Type B pancreatic cell (in vitro differentiated cells): ENCODE measurements around the gene ZNF423. TPM values are rescaled to one million over a fixed set of nuclear protein-coding genes. Genes with fewer than 3 reads are reported as not detected.

Source experiments
- DNase-seq: peaks from one replicate; pipeline ENCODE4 v3.0.0; 2021; ENCODE audit warnings: mixed read lengths; ENCODE audit not compliant: unreplicated experiment; ENCODE audit errors: extremely low spot score
- H3K27ac Mint-ChIP-seq: 2 replicates; pipeline ENCODE4 v1.8.0; 2021; ENCODE audit warnings: mild to moderate bottlenecking, mixed read lengths
- H3K27me3 Mint-ChIP-seq: 2 replicates; pipeline ENCODE4 v1.8.0; 2021; ENCODE audit warnings: mixed read lengths
- H3K36me3 Mint-ChIP-seq: 2 replicates; pipeline ENCODE4 v1.8.0; 2021; ENCODE audit warnings: mixed read lengths
- H3K4me1 Mint-ChIP-seq: one replicate; pipeline ENCODE4 v1.8.0; 2021; ENCODE audit warnings: mixed read lengths; ENCODE audit not compliant: unreplicated experiment
- H3K4me3 Mint-ChIP-seq: 2 replicates; pipeline ENCODE4 v1.8.0; 2021; ENCODE audit warnings: mild to moderate bottlenecking, mixed read lengths
- H3K9me3 Mint-ChIP-seq: 2 replicates; pipeline ENCODE4 v1.8.0; 2021; ENCODE audit warnings: mixed read lengths
- CTCF ChIP-seq: fragments of 200-600 bp; sonication (generic); conservative IDR thresholded peaks from 2 replicates; pipeline ENCODE4 v1.5.0; 2021; ENCODE audit warnings: antibody characterized with exemption, mild to moderate bottlenecking
- total RNA-seq: library from RNA; stranded (reverse); gene quantifications from 2 replicates; pipeline ENCODE4 v1.2.1, GENCODE V29; 2021; ENCODE audit warnings: low replicate concordance

ZNF423 gene
- total RNA-seq, 1 donor from 2014 or later: 72.6 TPM

GRCh38 chr16:49850558-49851467 is 5.1 kb downstream of the ZNF423 start:
- H3K4me1 Mint-ChIP-seq: peaks cover 70% of the 10 kb centered on the region

DNA sequence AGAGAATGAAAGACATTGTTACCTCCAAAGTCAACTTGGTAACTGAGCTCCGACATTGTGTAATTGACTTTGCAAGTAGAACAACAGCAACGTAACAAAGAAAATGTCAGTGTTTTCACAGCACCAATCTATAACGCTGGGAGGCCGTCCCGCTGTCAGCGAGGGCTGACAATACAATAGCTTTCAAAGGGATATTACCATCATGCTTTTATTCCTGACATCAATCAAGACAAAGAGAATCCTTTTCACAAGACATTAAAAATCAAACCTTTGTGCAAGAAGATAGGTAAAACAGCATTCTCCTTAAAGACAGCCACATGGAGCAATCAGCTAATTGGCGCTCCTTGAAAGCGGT is 6.2 kb downstream of the ZNF423 start:
- DNase-seq: no peak
- Mint-ChIP-seq H3K4me3 (peak overlapping the region; percentile 42), H3K36me3 (peaks cover 9% of the 10 kb centered on the region), H3K27me3 (peaks cover 8% of the 10 kb centered on the region), H3K9me3 (no peaks in the 10 kb centered on the region), H3K27ac (peak overlapping the region; percentile 7), H3K4me1 (peaks cover 70% of the 10 kb centered on the region)
- no peak for TF ChIP-seq CTCF

More at GRCh38 chr16:49850558-49851467, 5.1 kb downstream of the ZNF423 start:
- H3K27ac Mint-ChIP-seq: no peak overlapping the region
- TF ChIP-seq CTCF: no peak
- DNase-seq: no peak
- peak overlapping the region; percentile 86 for H3K4me3 Mint-ChIP-seq
- peaks cover 9% of the 10 kb centered on the region for H3K36me3 Mint-ChIP-seq
- no peaks in the 10 kb centered on the region for H3K9me3 Mint-ChIP-seq
- H3K27me3 Mint-ChIP-seq: peaks cover 8% of the 10 kb centered on the region

DNA sequence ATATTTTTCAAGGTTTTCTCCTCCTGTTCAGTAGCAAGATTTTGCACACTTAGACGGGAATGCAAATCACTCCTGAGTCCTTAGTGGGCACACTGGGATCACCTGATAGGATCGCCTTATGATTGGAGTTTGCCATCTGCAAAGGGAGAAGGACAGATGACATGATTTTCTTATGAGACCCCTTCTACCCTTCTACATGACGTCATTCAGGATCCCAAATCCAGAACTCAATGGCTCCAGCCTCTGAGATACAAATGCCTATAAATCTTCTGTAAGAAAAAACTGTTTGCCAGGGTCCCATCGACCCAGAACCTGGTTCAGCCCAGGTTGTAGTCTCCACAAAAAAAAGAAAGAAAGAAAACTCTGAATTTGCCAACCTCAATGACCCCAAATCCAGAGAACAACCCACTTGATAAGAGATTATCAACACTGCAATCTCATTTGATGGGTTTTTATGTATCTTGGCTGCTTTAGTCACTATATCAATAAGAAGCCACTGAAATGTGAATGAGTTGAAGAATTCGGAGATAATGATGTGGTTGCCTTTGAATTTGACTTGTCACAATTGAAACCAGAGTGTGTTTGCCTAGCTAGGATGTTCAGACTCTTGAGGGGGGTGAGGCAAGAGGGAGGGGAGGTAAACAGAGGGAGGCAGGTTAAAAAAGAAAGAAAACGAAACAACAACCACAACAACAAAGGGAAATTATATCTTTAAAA is 6.7 kb downstream of the ZNF423 start:
- TF ChIP-seq CTCF: no peak
- Mint-ChIP-seq H3K27me3 (peaks cover 6% of the 10 kb centered on the region), H3K9me3 (no peaks in the 10 kb centered on the region), H3K27ac (peak overlapping the region; percentile 7), H3K4me1 (peaks cover 72% of the 10 kb centered on the region), H3K36me3 (peaks cover 7% of the 10 kb centered on the region), H3K4me3 (peak overlapping the region; percentile 42)
- DNase-seq: no peak

- no peak for DNase-seq
- H3K4me1 Mint-ChIP-seq: peaks cover 71% of the 10 kb centered on the region
- no peaks in the 10 kb centered on the region for H3K9me3 Mint-ChIP-seq
- no peak for TF ChIP-seq CTCF
- peaks cover 5% of the 10 kb centered on the region for H3K36me3 Mint-ChIP-seq
- H3K4me3 Mint-ChIP-seq: no peak overlapping the region
- H3K27me3 Mint-ChIP-seq: peaks cover 5% of the 10 kb centered on the region
- no peak overlapping the region for H3K27ac Mint-ChIP-seq
These were observed 7.4 kb downstream of the ZNF423 start for GRCh38 chr16:49848530-49848929.

DNA sequence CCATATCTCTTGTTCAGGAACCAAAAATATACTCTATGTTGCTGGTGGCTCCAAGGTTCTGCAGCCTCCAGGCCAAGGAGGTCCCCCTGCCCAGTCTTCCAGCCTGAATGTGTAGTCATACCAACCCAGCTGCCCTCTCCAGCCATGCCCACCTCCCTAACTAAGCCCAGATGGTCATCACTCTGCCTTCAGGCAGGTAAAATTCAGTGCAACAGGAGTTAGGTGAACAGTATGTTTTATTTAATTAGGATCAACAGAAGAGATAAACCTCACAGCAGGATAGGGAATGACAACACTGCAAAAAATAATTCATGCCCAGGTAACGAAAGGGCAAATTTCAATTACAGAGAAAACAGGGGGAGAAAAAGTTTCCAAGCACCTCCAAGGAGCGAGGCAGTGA is 9.1 kb downstream of the ZNF423 start:
- no peak for DNase-seq
- Mint-ChIP-seq H3K27me3 (peaks cover 3% of the 10 kb centered on the region), H3K36me3 (peaks cover 5% of the 10 kb centered on the region), H3K4me1 (peaks cover 66% of the 10 kb centered on the region), H3K27ac (no peak overlapping the region), H3K4me3 (no peak overlapping the region), H3K9me3 (no peaks in the 10 kb centered on the region)
- no peak for TF ChIP-seq CTCF
